ENCODE results near the gene PAPSS2.
"Not testable (repeated sequence)": the region's sequence is repeated elsewhere in the genome, so short reads cannot be mapped to it uniquely, and the experiment has no call there.

Gene PAPSS2

DNA sequence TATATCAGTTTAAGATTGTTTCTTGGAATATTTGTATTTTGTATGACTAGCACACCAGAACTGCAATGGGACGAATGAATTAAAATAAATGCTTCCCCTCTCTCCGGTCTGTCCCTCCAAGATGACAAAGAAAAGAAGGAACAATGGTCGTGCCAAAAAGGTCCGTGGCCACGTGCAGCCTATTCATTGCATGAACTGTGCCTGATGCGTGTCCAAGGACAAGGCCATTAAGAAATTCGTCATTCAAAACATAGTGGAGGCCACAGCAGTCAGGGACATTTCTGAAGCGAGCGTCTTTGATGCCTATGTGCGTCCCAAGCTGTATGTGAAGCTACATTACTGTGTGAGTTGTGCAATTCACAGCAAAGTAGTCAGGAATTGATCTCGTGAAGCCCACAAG is 17.2 kb upstream of the PAPSS2 start:
- DNase-seq (ENCODE audit: low read depth, low spot score): no peak
- WGBS (ENCODE audit: insufficient coverage, insufficient read length): no CpG with 5 or more reads among the region's 11 CpGs
- no peaks in the 10 kb centered on the region for H3K9me3 ChIP-seq (ENCODE audit: control insufficient read depth, insufficient read depth, low read length)

DNA sequence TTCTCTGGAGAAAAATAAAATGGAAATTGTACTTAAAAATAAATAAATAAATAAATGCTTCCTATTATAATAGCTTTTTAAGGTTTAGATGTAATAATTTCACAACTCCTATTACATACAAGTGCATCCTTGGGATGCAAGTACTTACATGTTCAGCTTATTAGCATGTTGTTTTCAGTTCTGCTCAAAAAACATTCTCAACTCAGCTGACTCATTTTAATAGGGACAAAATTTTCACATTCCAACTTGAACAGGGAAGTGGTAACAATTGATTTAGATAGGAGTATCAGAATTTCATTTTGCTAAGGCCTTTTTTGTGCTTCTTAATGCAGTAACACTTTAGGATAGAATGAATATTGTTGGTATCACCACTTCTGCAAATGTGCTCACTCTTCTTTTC is 16.7 kb upstream of the PAPSS2 start:
- no peaks in the 10 kb centered on the region for H3K4me1 ChIP-seq (ENCODE audit: control insufficient read depth, insufficient read depth, low read length)
- H3K27ac ChIP-seq (ENCODE audit: low read length): no peak overlapping the region
- H3K4me3 ChIP-seq (ENCODE audit: low read length): no peak overlapping the region
- H3K9me3 ChIP-seq (ENCODE audit: control insufficient read depth, insufficient read depth, low read length): no peaks in the 10 kb centered on the region
- no peak for DNase-seq (ENCODE audit: low read depth, low spot score)
- no peaks in the 10 kb centered on the region for H3K27me3 ChIP-seq (ENCODE audit: control insufficient read depth, insufficient read depth, low read length)
- no peaks in the 10 kb centered on the region for H3K36me3 ChIP-seq (ENCODE audit: control insufficient read depth, insufficient read depth, low read length)

More for the DNA sequence above, 17.2 kb upstream of the PAPSS2 start:
- Histone ChIP-seq H3K27ac (ENCODE audit: low read length) (no peak overlapping the region), H3K4me3 (ENCODE audit: low read length) (no peak overlapping the region), H3K4me1 (ENCODE audit: control insufficient read depth, insufficient read depth, low read length) (no peaks in the 10 kb centered on the region), H3K36me3 (ENCODE audit: control insufficient read depth, insufficient read depth, low read length) (no peaks in the 10 kb centered on the region), H3K27me3 (ENCODE audit: control insufficient read depth, insufficient read depth, low read length) (no peaks in the 10 kb centered on the region)

DNA sequence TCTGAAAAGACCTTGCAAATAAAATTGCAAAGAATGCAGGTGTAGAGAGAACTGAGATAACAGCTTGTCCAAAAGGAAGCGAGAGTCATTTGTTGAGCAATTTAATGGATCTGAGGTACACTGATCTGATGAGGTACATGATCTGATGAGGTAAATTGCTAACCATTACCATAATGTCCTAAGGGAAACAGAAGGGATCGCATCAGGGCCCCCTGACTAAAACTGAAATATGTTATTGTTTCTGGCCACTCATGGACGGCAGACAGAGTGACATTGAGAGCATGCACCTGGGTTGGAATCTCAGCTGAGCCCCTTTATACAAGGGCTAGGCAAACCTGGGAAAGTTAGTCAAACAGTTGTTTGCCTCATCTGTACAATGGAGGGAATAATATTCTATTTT is 15.8 kb upstream of the PAPSS2 start:
- Histone ChIP-seq H3K9me3 (ENCODE audit: control insufficient read depth, insufficient read depth, low read length) (no peaks in the 10 kb centered on the region), H3K36me3 (ENCODE audit: control insufficient read depth, insufficient read depth, low read length) (no peaks in the 10 kb centered on the region), H3K27me3 (ENCODE audit: control insufficient read depth, insufficient read depth, low read length) (no peaks in the 10 kb centered on the region), H3K4me3 (ENCODE audit: low read length) (no peak overlapping the region), H3K27ac (ENCODE audit: low read length) (no peak overlapping the region), H3K4me1 (ENCODE audit: control insufficient read depth, insufficient read depth, low read length) (no peaks in the 10 kb centered on the region)
- WGBS (ENCODE audit: insufficient coverage, insufficient read length): no CpG with 5 or more reads among the region's 3 CpGs
- no peak for DNase-seq (ENCODE audit: low read depth, low spot score)

DNA sequence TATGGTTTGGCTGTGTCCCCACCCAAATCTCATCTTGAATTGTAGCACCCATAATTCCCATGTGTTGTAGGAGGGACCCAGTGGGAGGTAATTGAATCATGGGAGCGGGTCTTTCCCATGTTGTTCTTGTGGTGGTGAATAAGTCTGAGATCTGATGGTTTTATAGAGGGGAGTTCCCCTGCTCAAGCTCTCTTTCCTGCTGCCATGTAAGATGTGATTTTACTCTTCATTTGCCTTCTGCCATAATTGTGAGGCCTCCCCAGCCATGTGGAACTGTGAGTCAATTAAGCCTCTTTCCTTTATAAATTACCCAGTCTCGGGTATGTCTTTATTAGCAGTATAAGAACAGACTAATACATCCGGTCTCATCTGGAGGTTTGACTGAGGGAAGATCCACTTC is 15.2 kb upstream of the PAPSS2 start:
- H3K27me3 ChIP-seq (ENCODE audit: control insufficient read depth, insufficient read depth, low read length); DNase-seq (ENCODE audit: low read depth, low spot score); H3K27ac ChIP-seq (ENCODE audit: low read length); H3K9me3 ChIP-seq (ENCODE audit: control insufficient read depth, insufficient read depth, low read length); H3K4me3 ChIP-seq (ENCODE audit: low read length); H3K4me1 ChIP-seq (ENCODE audit: control insufficient read depth, insufficient read depth, low read length); H3K36me3 ChIP-seq (ENCODE audit: control insufficient read depth, insufficient read depth, low read length): not testable (repeated sequence)
- no CpG with 5 or more reads among the region's 3 CpGs for WGBS (ENCODE audit: insufficient coverage, insufficient read length)

DNA sequence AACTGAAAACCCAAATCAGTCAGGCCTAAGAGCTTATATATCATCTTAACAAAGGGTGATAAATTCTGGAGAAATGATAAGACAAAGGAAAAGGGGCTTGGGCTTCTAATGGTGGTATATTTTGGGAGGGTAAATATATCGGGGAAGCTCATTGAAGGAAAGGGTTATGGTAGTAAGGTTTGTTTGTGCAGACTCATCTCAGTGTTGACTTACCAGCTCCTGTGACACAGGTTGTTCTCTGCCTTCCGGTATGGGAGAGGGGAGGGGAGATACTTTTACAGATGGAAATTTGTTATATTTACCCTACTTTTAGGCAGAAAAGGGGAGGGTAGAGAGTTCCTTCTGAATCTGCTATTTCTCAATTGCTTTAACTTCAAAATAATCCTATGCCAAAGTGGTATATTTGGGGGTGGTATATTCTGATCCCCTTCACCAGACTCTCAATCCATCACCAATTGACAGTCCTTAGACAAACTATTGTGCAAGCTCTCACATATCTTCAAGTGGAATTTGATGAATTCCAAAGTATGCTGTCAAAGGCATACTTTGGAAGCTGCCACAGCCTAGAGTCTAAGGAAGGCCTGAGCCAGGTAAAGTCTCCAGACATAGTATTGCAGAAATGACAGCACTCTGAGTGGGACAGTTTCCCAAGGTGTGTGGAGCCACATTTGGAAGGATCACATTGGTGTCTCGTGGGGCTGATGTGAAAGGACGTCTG is 13.3 kb upstream of the PAPSS2 start:
- WGBS (ENCODE audit: insufficient coverage, insufficient read length): 100% methylated on average over 1 of the region's 4 CpGs
- Histone ChIP-seq H3K4me1 (ENCODE audit: control insufficient read depth, insufficient read depth, low read length) (no peaks in the 10 kb centered on the region), H3K4me3 (ENCODE audit: low read length) (no peak overlapping the region), H3K27ac (ENCODE audit: low read length) (no peak overlapping the region), H3K27me3 (ENCODE audit: control insufficient read depth, insufficient read depth, low read length) (no peaks in the 10 kb centered on the region), H3K9me3 (ENCODE audit: control insufficient read depth, insufficient read depth, low read length) (no peaks in the 10 kb centered on the region), H3K36me3 (ENCODE audit: control insufficient read depth, insufficient read depth, low read length) (no peaks in the 10 kb centered on the region)
- no peak for DNase-seq (ENCODE audit: low read depth, low spot score)

DNA sequence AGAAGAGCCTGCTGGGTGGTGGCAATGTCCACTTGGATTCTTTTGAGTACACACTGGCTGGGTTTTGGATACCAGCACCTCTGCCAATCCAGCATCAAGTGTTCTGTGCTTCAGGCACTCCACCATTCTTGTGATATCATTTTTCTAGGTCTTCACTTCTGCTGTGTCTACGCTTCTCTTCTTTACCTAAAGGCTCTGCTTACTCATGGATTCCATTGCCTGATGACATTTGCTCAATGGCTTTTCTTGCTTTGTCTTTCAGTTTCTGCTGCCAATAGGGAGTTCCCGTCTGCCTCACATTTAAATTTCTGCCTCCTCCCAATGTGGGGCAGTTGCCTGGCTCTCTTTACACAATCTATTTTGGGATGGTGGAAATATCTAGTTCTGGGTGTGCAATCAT is 12.7 kb upstream of the PAPSS2 start:
- Histone ChIP-seq H3K4me3 (ENCODE audit: low read length) (no peak overlapping the region), H3K4me1 (ENCODE audit: control insufficient read depth, insufficient read depth, low read length) (no peaks in the 10 kb centered on the region), H3K27me3 (ENCODE audit: control insufficient read depth, insufficient read depth, low read length) (no peaks in the 10 kb centered on the region), H3K36me3 (ENCODE audit: control insufficient read depth, insufficient read depth, low read length) (no peaks in the 10 kb centered on the region), H3K27ac (ENCODE audit: low read length) (no peak overlapping the region), H3K9me3 (ENCODE audit: control insufficient read depth, insufficient read depth, low read length) (no peaks in the 10 kb centered on the region)
- WGBS (ENCODE audit: insufficient coverage, insufficient read length): no CpG with 5 or more reads among the region's 2 CpGs
- no peak for DNase-seq (ENCODE audit: low read depth, low spot score)

DNA sequence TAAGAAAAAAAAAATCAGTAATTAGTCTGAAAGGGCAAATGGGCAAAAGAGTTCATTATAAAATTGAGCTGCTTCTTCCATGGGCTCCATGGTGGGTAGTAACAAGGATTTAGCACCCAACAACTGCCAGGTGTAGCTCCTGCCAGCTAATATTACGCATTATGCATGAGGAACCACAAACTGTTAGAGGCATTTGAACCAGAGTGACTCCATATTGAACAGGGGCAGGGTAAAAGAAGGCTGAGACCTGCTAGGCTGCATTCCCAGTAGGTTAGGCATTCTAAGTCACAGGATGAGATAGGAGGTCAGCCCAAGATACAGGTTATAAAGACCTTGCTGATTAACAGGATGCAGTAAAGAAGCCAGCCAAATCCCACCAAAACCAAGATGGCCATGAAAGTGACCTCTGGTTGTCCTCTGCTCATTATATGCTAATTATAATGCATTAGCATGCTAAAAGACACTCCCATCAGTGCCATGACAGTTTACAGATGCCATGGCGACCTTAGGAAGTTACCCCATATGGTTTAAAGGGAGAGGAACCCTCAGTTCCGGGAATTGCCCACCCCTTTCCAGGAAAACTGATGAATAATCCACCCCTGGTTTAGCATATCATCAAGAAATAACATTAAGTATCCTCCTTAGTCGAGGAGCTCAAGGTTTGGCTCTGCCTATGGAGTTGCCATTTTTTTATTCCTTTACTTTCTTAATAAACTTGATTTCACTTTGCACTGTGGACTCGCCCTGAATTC is 8.7 kb upstream of the PAPSS2 start:
- no peaks in the 10 kb centered on the region for H3K36me3 ChIP-seq (ENCODE audit: control insufficient read depth, insufficient read depth, low read length)
- DNase-seq (ENCODE audit: low read depth, low spot score): no peak
- H3K9me3 ChIP-seq (ENCODE audit: control insufficient read depth, insufficient read depth, low read length): no peaks in the 10 kb centered on the region
- H3K4me1 ChIP-seq (ENCODE audit: control insufficient read depth, insufficient read depth, low read length): no peaks in the 10 kb centered on the region
- H3K27ac ChIP-seq (ENCODE audit: low read length): no peak overlapping the region
- no peak overlapping the region for H3K4me3 ChIP-seq (ENCODE audit: low read length)
- WGBS (ENCODE audit: insufficient coverage, insufficient read length): no CpG with 5 or more reads among the region's 5 CpGs
- no peaks in the 10 kb centered on the region for H3K27me3 ChIP-seq (ENCODE audit: control insufficient read depth, insufficient read depth, low read length)

DNA sequence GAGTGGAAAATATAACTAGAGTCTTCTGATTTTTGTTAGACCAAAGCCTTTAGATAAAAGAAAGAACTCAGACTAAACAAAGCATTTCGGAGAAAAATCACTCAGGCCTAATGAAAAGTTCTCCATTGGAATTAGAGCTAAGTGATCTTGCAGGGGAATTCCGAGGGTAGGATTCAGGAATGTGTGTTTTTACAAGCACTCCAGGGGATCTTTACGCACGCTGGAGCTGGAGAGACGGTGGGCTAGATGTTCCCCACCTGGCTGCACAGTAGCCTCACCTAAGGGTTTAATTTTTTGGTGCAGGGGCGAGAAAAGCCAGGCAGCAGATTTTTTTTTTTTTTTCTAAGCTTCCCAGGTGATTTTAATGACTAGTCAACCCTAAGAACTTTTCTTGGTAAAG is 7.9 kb upstream of the PAPSS2 start:
- Histone ChIP-seq H3K36me3 (ENCODE audit: control insufficient read depth, insufficient read depth, low read length) (no peaks in the 10 kb centered on the region), H3K27me3 (ENCODE audit: control insufficient read depth, insufficient read depth, low read length) (no peaks in the 10 kb centered on the region), H3K27ac (ENCODE audit: low read length) (no peak overlapping the region), H3K4me1 (ENCODE audit: control insufficient read depth, insufficient read depth, low read length) (no peaks in the 10 kb centered on the region), H3K9me3 (ENCODE audit: control insufficient read depth, insufficient read depth, low read length) (no peaks in the 10 kb centered on the region), H3K4me3 (ENCODE audit: low read length) (no peak overlapping the region)
- no peak for DNase-seq (ENCODE audit: low read depth, low spot score)
- no CpG with 5 or more reads among the region's 6 CpGs for WGBS (ENCODE audit: insufficient coverage, insufficient read length)

DNA sequence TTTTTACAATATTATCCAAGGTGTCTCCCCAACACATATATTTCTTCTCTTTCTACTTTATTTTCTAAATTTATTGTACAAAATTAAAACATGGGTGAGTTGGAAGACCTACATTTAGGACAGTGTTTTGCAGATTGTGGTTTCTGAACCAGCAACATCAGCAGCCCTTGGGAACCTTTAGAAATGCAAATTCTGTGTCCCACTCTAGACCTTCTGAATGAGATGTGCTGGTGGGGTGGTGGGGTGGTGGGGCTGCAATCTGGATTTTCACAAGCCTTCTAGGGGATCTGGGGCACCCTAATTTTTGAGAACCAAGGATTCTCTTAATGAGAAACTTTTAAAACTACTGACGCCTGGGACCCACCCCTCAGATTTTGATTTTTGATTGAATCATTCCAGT is 7.4 kb upstream of the PAPSS2 start:
- WGBS (ENCODE audit: insufficient coverage, insufficient read length): no CpG with 5 or more reads among the region's 1 CpG
- DNase-seq (ENCODE audit: low read depth, low spot score): no peak
- Histone ChIP-seq H3K4me1 (ENCODE audit: control insufficient read depth, insufficient read depth, low read length) (no peaks in the 10 kb centered on the region), H3K4me3 (ENCODE audit: low read length) (no peak overlapping the region), H3K9me3 (ENCODE audit: control insufficient read depth, insufficient read depth, low read length) (no peaks in the 10 kb centered on the region), H3K36me3 (ENCODE audit: control insufficient read depth, insufficient read depth, low read length) (no peaks in the 10 kb centered on the region), H3K27ac (ENCODE audit: low read length) (no peak overlapping the region), H3K27me3 (ENCODE audit: control insufficient read depth, insufficient read depth, low read length) (no peaks in the 10 kb centered on the region)

DNA sequence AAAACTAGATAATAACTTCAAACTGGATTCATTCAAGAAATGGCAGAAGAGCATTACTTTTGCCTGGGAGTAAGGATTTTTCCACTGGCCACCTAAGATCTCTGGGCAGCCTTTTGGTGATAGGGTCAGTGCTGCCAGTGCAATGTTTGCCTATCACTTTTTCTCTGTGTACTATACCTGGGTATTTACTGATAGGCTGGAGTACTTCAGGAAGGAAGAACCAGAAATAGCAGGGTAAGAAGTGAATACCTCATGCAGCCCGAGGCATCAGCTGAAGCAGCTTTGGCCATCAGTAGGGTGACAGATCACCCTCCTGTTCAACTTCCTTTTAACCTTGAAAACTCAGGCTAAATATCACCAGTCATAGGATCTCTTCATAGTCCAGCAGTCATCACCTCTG is 5.5 kb upstream of the PAPSS2 start:
- Histone ChIP-seq H3K36me3 (ENCODE audit: control insufficient read depth, insufficient read depth, low read length) (no peaks in the 10 kb centered on the region), H3K27ac (ENCODE audit: low read length) (no peak overlapping the region), H3K4me3 (ENCODE audit: low read length) (no peak overlapping the region), H3K4me1 (ENCODE audit: control insufficient read depth, insufficient read depth, low read length) (no peaks in the 10 kb centered on the region; the same call in 1 of the 2 replicates), H3K9me3 (ENCODE audit: control insufficient read depth, insufficient read depth, low read length) (no peaks in the 10 kb centered on the region), H3K27me3 (ENCODE audit: control insufficient read depth, insufficient read depth, low read length) (no peaks in the 10 kb centered on the region)
- no peak for DNase-seq (ENCODE audit: low read depth, low spot score)
- WGBS (ENCODE audit: insufficient coverage, insufficient read length): no CpG with 5 or more reads among the region's 1 CpG

Measured in iPS DF 6.9 (cell line).